Tibial artery (tissue), 4 donors: Measurements from ENCODE around the gene DLG2.

Experiments
- DNase-seq, 2 donors: peaks; one replicate each; pipeline ENCODE4 v3.0.0-alpha.2; 2019
- H3K27ac ChIP-seq, 2 donors: fragments of 200-600 bp; sonication (generic) in 1 of 2; 1 replicate in 1 of 2; 2 replicates in 1 of 2; pipeline ENCODE4 v1.5.1; 2018 to 2019; ENCODE audit warnings: mild to moderate bottlenecking in 1 of 2
- H3K27me3 ChIP-seq, 2 donors: fragments of 200-600 bp; sonication (generic) in 1 of 2; one replicate each; pipeline versions ENCODE4 v1.5.1 to v1.6.0; 2016 to 2019
- H3K36me3 ChIP-seq, 3 donors: fragments of 200-600 bp; sonication (generic) in 2 of 3; one replicate each; pipeline ENCODE4 v1.5.1; 2016 to 2019; ENCODE audit warnings: mild to moderate bottlenecking in 2 of 3
- H3K4me1 ChIP-seq, 4 donors: fragments of 200-600 bp; sonication (generic) in 2 of 4; 1 replicate in 3 of 4; 2 replicates in 1 of 4; pipeline ENCODE4 v1.5.1; 2016 to 2019
- H3K4me3 ChIP-seq, 2 donors: fragments of 200-600 bp; sonication (generic) in 1 of 2; 1 replicate in 1 of 2; 2 replicates in 1 of 2; pipeline ENCODE4 v1.5.1; 2018 to 2019; ENCODE audit warnings: mild to moderate bottlenecking in 2 of 2
- H3K9me3 ChIP-seq, 3 donors: fragments of 200-600 bp; sonication (generic) in 1 of 3; one replicate each; pipeline ENCODE4 v1.5.1; 2016 to 2019
- CTCF ChIP-seq, 2 experiments: fragments of 200-600 bp in 1 of 2; fragments of 450-650 bp in 1 of 2; IDR thresholded peaks; one replicate each; pipeline ENCODE4 v1.5.1; 2017 to 2019; ENCODE audit warnings: antibody characterized with exemption in 2 of 2, mild to moderate bottlenecking in 1 of 2, moderate library complexity in 1 of 2
- intact Hi-C: fragments of 100-400 bp; cut with DNase I; formaldehyde crosslinking; loops from one replicate; pipeline ENCODE4 v1.15.0; 2023; ENCODE audit warnings: low total_unique reads

The DLG2 gene

GRCh38 chr11:84264066-84264465 lies 1363.1 kb downstream of the DLG2 start:
- no peaks in the 10 kb centered on the region for H3K9me3 ChIP-seq
- TF ChIP-seq CTCF (IDR thresholded peaks at IDR 0.05) = no peak
- no peaks in the 10 kb centered on the region for H3K27me3 ChIP-seq
- intact Hi-C loops = no loop called here
- no peaks in the 10 kb centered on the region for H3K4me1 ChIP-seq
- no peak for DNase-seq
- no peak overlapping the region for H3K4me3 ChIP-seq
- no peak overlapping the region for H3K27ac ChIP-seq
- H3K36me3 ChIP-seq = no peaks in the 10 kb centered on the region

- Histone ChIP-seq H3K9me3 (no peaks in the 10 kb centered on the region), H3K27me3 (no peaks in the 10 kb centered on the region), H3K4me1 (no peaks in the 10 kb centered on the region), H3K4me3 (no peak overlapping the region), H3K27ac (no peak overlapping the region), H3K36me3 (no peaks in the 10 kb centered on the region)
- TF ChIP-seq CTCF (IDR thresholded peaks at IDR 0.05) = no peak
- intact Hi-C loops = no loop called here
- DNase-seq = no peak
Observed at GRCh38 chr11:84261707-84262106, 1365.4 kb downstream of the DLG2 start.

GRCh38 chr11:84260862-84261261 lies 1366.3 kb downstream of the DLG2 start:
- Histone ChIP-seq H3K4me1 (no peaks in the 10 kb centered on the region), H3K9me3 (no peaks in the 10 kb centered on the region), H3K27ac (no peak overlapping the region), H3K36me3 (no peaks in the 10 kb centered on the region), H3K4me3 (no peak overlapping the region), H3K27me3 (no peaks in the 10 kb centered on the region)
- TF ChIP-seq CTCF (IDR thresholded peaks at IDR 0.05) = no peak
- intact Hi-C loops = no loop called here
- DNase-seq = no peak

GRCh38 chr11:84256618-84257017 lies 1370.5 kb downstream of the DLG2 start:
- H3K9me3 ChIP-seq = no peaks in the 10 kb centered on the region
- H3K36me3 ChIP-seq = no peaks in the 10 kb centered on the region
- intact Hi-C loops = no loop called here
- H3K4me1 ChIP-seq = peaks cover 0 to 11% (median 0%) of the 10 kb centered on the region in 4 donors
- no peak overlapping the region for H3K4me3 ChIP-seq
- no peak for DNase-seq
- H3K27me3 ChIP-seq = no peaks in the 10 kb centered on the region
- no peak for TF ChIP-seq CTCF (IDR thresholded peaks at IDR 0.05)
- no peak overlapping the region for H3K27ac ChIP-seq

- Histone ChIP-seq H3K36me3 (no peaks in the 10 kb centered on the region), H3K27ac (no peak overlapping the region), H3K4me1 (peaks cover 0 to 19% (median 0%) of the 10 kb centered on the region in 4 donors), H3K9me3 (no peaks in the 10 kb centered on the region), H3K27me3 (no peaks in the 10 kb centered on the region), H3K4me3 (no peak overlapping the region)
- intact Hi-C loops = no loop called here
- no peak for TF ChIP-seq CTCF (IDR thresholded peaks at IDR 0.05)
- DNase-seq = no peak
Observed at GRCh38 chr11:84255483-84255882, 1371.7 kb downstream of the DLG2 start.
